B cell (primary cell): ENCODE data around the gene AGBL4. TPM values are rescaled to one million over a fixed set of nuclear protein-coding genes. Genes with fewer than 3 reads are reported as not detected.

Experiments
- ATAC-seq: fragments of 200-7000 bp; cut with Tn5 transposase; one replicate; pipeline ENCODE4 v1.10.0; 2021; ENCODE audit warnings: low read depth, mild to moderate bottlenecking, moderate number of reproducible peaks, moderate library complexity
- CTCF ChIA-PET: fragments of 350-600 bp; sonication (Branson Sonifier 250); formaldehyde crosslinking; loops from one replicate; lab custom pipeline; 2021; ENCODE audit warnings: antibody characterized with exemption, inconsistent platforms; lab: Charles Lee
- POLR2A ChIA-PET: fragments of 350-600 bp; sonication (Branson Sonifier 250); formaldehyde crosslinking; loops from one replicate; lab custom pipeline; 2021; ENCODE audit warnings: antibody characterized with exemption; lab: Charles Lee
- DNase-seq: peaks from one replicate; pipeline ENCODE4 v3.0.0; 2013
- H2AFZ ChIP-seq: 2 replicates; pipeline ENCODE4 v1.6.1; 2012; ENCODE audit warnings: mild to moderate bottlenecking, low read depth, low read length; ENCODE audit not compliant: insufficient read depth, poor library complexity, severe bottlenecking
- H3K27ac ChIP-seq, 2 donors: 1 replicate in 1 of 2; 2 replicates in 1 of 2; pipeline ENCODE4 v1.5.1; 2012 to 2013; ENCODE audit warnings: low read length in 2 of 2, mild to moderate bottlenecking in 2 of 2, moderate library complexity in 1 of 2
- H3K27me3 ChIP-seq, 4 experiments: fragments of 200-600 bp in 1 of 4; sonication (generic) in 1 of 4; replicated peaks in 1 of 4; 1 replicate in 2 of 4; 2 replicates in 2 of 4; pipeline versions ENCODE4 v1.6.1 to v1.7.0; 2013 to 2016; ENCODE audit warnings: low read length in 3 of 4, mild to moderate bottlenecking in 2 of 4, mixed read lengths in 1 of 4, moderate library complexity in 1 of 4; ENCODE audit not compliant: insufficient read depth in 4 of 4, control insufficient read depth in 3 of 4; ENCODE audit errors: control extremely low read depth in 1 of 4
- H3K36me3 ChIP-seq, 2 experiments: replicated peaks in 1 of 2; 1 replicate in 1 of 2; 2 replicates in 1 of 2; pipeline versions ENCODE4 v1.6.1 to v1.7.1; 2013; ENCODE audit warnings: low read length in 1 of 2; ENCODE audit not compliant: insufficient read depth in 2 of 2, control insufficient read depth in 1 of 2; ENCODE audit errors: control extremely low read depth in 1 of 2, extremely low read depth in 1 of 2
- H3K4me1 ChIP-seq, 2 donors: fragments of 200-600 bp in 1 of 2; sonication (generic) in 1 of 2; 1 replicate in 1 of 2; 2 replicates in 1 of 2; pipeline versions ENCODE4 v1.5.1 to v1.6.1; 2013 to 2017; ENCODE audit warnings: low read length in 2 of 2; ENCODE audit not compliant: control insufficient read depth in 2 of 2, insufficient read depth in 2 of 2
- H3K4me2 ChIP-seq: replicated peaks from 2 replicates; pipeline ENCODE3; 2012; ENCODE audit warnings: mild to moderate bottlenecking, low read depth, low read length; ENCODE audit not compliant: poor library complexity, severe bottlenecking
- H3K4me3 ChIP-seq, 5 experiments: fragments of 200-600 bp in 1 of 5; sonication (generic) in 1 of 5; 1 replicate in 3 of 5; 2 replicates in 2 of 5; pipeline versions ENCODE4 v1.5.1 to v1.7.0; 2011 to 2016; ENCODE audit warnings: low read length in 4 of 5, mild to moderate bottlenecking in 4 of 5, low read depth in 2 of 5, control low read depth in 1 of 5, moderate library complexity in 1 of 5; ENCODE audit not compliant: insufficient read depth in 1 of 5; ENCODE audit errors: control extremely low read depth in 1 of 5, extremely low read depth in 1 of 5
- H3K79me2 ChIP-seq: fragments of 200-600 bp; sonication (generic); one replicate; pipeline ENCODE4 v1.6.0; 2016; ENCODE audit warnings: low read length; ENCODE audit not compliant: control insufficient read depth, insufficient read depth
- H3K9ac ChIP-seq: fragments of 200-600 bp; sonication (generic); 2 replicates; pipeline ENCODE4 v1.6.1; 2017; ENCODE audit warnings: mild to moderate bottlenecking, low read length, moderate library complexity
- H3K9me3 ChIP-seq, 3 donors: one replicate each; pipeline versions ENCODE4 v1.6.1 to v1.7.1; 2013; ENCODE audit warnings: low read length in 2 of 3; ENCODE audit not compliant: control insufficient read depth in 2 of 3, insufficient read depth in 1 of 3; ENCODE audit errors: control extremely low read depth in 1 of 3
- H4K20me1 ChIP-seq: 2 replicates; pipeline ENCODE4 v1.6.0; 2012; ENCODE audit warnings: mild to moderate bottlenecking, low read length; ENCODE audit not compliant: insufficient read depth, control insufficient read depth, poor library complexity, severe bottlenecking
- H3K27ac Mint-ChIP-seq: one replicate; pipeline ENCODE4 v1.8.0; 2021; ENCODE audit warnings: mixed read lengths
- H3K27me3 Mint-ChIP-seq: one replicate; pipeline ENCODE4 v1.8.0; 2021; ENCODE audit warnings: mixed read lengths
- H3K4me1 Mint-ChIP-seq: one replicate; pipeline ENCODE4 v1.8.0; 2021; ENCODE audit warnings: mixed read lengths
- H3K4me3 Mint-ChIP-seq: one replicate; pipeline ENCODE4 v1.8.0; 2021; ENCODE audit warnings: mixed read lengths
- H3K9me3 Mint-ChIP-seq: one replicate; pipeline ENCODE4 v1.8.0; 2022; ENCODE audit warnings: mixed read lengths; ENCODE audit not compliant: insufficient read depth
- CTCF ChIP-seq: fragments of 200-600 bp; IDR thresholded peaks from one replicate; pipeline ENCODE4 v1.8.0; 2022; ENCODE audit warnings: antibody characterized with exemption, mild to moderate bottlenecking
- EZH2 ChIP-seq: IDR thresholded peaks from 2 replicates; pipeline ENCODE4 v1.6.1; 2012; ENCODE audit warnings: borderline replicate concordance, low read depth, mild to moderate bottlenecking, moderate library complexity, low read length; ENCODE audit not compliant: insufficient read depth, poor library complexity, severe bottlenecking
- WGBS: methylation state at CpG from one replicate; pipeline ENCODE4 v1.1.5; 2013; ENCODE audit warnings: missing lambda C conversion rate; ENCODE audit not compliant: insufficient coverage; 5-methylcytosine and 5-hydroxymethylcytosine counted together
- intact Hi-C: fragments of 100-400 bp; cut with micrococcal nuclease; formaldehyde crosslinking; loops from one replicate; pipeline ENCODE4 v1.10.0; 2022
- polyA plus RNA-seq: library from polyadenylated mRNA; depleted of rRNA; stranded (reverse); fragments of >200 nt; gene quantifications from 2 replicates; pipeline ENCODE4 v1.2.3, GENCODE V29; 2012
- total RNA-seq, 2 donors: library from RNA; stranded (reverse); fragments of 120-200 nt in 1 of 2; gene quantifications; 1 replicate in 1 of 2; 2 replicates in 1 of 2; pipeline versions ENCODE4 v1.2.3 to v1.2.4, GENCODE V29; 2013 to 2022

The AGBL4 gene
- total and polyA plus RNA-seq, 2 donors (not counting 1 experiment from before 2014, with no cell fraction given): 0.07 to 0.12 TPM

- ChIA-PET CTCF (interaction anchor here (1.0 to 1.6 kb wide), 2 partner anchors 16 to 107 kb away, joined by 3 to 7 read pairs; no protein-coding TSS in a partner anchor), POLR2A (no interaction called here)
- Histone ChIP-seq H3K9ac (no peak overlapping the region), H3K27ac (no peak overlapping the region), H3K9me3 (no peaks in the 10 kb centered on the region), H2AFZ (no peak overlapping the region), H3K4me2 (no peak overlapping the region), H3K4me1 (no peaks in the 10 kb centered on the region), H3K27me3 (no peaks in the 10 kb centered on the region), H3K36me3 (no peaks in the 10 kb centered on the region), H3K4me3 (no peak overlapping the region), H4K20me1 (no peaks in the 10 kb centered on the region), H3K79me2 (no peaks in the 10 kb centered on the region)
- intact Hi-C loops: no loop called here
- Mint-ChIP-seq H3K4me3 (no peak overlapping the region), H3K4me1 (no peaks in the 10 kb centered on the region), H3K27ac (no peak overlapping the region), H3K27me3 (no peaks in the 10 kb centered on the region), H3K9me3 (no peaks in the 10 kb centered on the region)
- no peak for TF ChIP-seq CTCF
- TF ChIP-seq EZH2: no peak
- 81% methylated on average over 2 of the region's 2 CpGs for WGBS
- ATAC-seq (no peak), DNase-seq (no peak)
Measured at GRCh38 chr1:48710915-48711314, 1312.8 kb downstream of the AGBL4 start.

GRCh38 chr1:48710318-48710717 is 1313.4 kb downstream of the AGBL4 start:
- intact Hi-C loops: no loop called here
- no peaks in the 10 kb centered on the region for H3K4me1 ChIP-seq
- Mint-ChIP-seq H3K27me3 (no peaks in the 10 kb centered on the region), H3K4me1 (no peaks in the 10 kb centered on the region), H3K4me3 (no peak overlapping the region), H3K27ac (no peak overlapping the region), H3K9me3 (no peaks in the 10 kb centered on the region)
- TF ChIP-seq CTCF (no peak), EZH2 (no peak)
- ATAC-seq: no peak
- no peak overlapping the region for H2AFZ ChIP-seq
- no peak overlapping the region for H3K4me3 ChIP-seq
- ChIA-PET POLR2A (no interaction called here), CTCF (interaction anchor here (0.8 to 2.1 kb wide), 4 partner anchors 12 to 107 kb away, joined by 3 to 7 read pairs (median 5); no protein-coding TSS in a partner anchor)
- no peak overlapping the region for H3K4me2 ChIP-seq
- no peaks in the 10 kb centered on the region for H4K20me1 ChIP-seq
- 85% methylated on average over 2 of the region's 2 CpGs for WGBS
- H3K79me2 ChIP-seq: no peaks in the 10 kb centered on the region
- H3K27ac ChIP-seq: no peak overlapping the region
- no peaks in the 10 kb centered on the region for H3K36me3 ChIP-seq
- no peaks in the 10 kb centered on the region for H3K9me3 ChIP-seq
- DNase-seq: no peak
- H3K9ac ChIP-seq: no peak overlapping the region
- H3K27me3 ChIP-seq: no peaks in the 10 kb centered on the region
